HG02981 (cell line): Measurements from ENCODE around the gene TPGS1.

Experiments
- ATAC-seq: cut with Tn5 transposase; IDR thresholded peaks from one replicate; pipeline ENCODE4 v1.9.1; 2021; ENCODE audit warnings: mild to moderate bottlenecking, moderate library complexity; ENCODE audit not compliant: unreplicated experiment

TPGS1 gene

DNA sequence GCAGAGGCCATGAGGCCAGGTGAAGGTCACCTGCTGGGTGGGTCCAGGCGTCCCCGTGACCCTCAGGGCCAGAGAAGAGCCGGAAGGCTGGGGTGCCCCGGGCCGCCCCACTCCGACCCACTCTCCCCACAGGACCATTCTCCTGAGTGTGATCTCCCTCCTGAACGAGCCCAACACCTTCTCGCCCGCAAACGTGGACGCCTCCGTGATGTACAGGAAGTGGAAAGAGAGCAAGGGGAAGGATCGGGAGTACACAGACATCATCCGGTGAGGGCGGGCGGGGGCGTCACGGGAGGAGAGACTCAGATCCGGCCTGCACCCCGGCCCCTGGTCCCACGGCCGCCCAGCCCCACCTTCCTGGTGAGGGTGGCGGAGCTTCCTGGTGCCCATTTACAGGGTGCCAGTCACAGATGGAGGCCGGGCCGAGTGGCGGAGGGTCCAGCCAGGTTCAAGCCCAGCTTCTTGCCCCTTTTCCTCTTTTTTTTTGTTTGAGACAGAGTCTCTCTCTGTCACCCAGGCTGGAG, 29.6 kb downstream of the TPGS1 start:
- ATAC-seq, result no peak

DNA sequence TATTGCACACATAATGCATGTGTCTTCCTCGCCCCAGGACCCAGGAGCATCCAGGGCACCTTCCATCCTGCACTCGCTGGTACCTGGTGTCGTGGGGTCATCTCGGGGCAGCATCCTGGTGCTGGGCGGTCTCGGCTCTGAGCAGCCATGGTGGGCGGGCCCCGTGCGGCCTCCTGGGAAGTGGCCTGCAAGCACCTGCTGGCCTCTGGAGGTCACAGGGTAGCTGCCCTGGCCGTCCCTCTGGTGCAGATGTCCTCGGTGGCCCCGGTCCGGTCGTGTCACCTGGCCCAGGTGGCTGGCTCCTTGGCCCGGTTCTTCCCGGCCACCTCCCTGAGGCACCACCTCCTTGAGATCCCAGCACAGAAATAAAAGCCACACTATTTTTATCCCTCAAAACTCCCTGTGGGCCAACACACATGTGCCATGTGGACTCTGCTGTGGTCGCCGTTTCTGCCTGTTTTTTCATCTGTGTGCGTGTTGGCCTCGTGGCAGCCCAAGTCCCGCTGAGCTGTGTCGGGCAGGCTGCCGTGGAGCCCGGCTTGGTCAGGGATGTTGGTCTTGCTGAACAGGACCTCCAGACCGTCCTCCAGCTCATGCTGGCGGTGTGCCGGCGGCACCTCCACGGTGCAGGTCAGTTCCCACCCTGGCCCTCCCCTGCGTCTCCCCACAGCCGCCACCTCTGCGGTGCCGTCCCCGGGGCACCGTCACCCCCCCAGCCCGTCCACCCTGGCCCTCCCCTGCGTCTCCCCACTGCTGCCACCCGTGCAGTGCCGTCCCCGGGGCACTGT, 31.5 kb downstream of the TPGS1 start:
- ATAC-seq, result no peak

DNA sequence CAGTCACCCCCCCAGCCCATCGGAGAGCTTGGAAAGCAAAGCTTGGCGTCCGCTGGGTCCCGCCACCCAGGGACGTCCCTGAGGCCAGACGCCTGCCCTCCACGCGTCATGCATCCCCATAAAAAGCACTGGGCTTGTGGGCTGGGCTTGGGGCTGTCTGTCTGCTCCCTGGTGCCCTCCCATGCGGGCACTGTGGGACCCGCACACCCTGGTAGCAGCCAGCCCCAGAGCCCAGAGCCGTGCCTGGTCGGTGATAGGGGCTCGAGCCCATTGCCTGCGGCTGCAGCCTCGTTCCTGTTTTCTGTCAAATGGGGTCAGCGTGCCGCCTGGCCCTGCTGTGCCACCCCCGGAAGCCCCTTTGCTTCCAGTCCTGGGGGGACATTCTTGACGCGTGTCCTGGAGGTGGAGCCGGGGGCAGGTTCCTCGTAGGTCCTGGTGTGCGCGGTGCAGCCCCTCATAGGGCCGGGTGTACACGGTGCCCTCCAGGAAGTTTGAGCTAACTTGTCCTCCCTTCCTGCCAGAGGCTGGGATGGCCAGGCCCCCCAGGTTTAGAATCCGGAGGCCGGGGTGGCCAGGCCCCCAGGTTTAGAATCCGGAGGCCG, 32.2 kb downstream of the TPGS1 start:
- no peak for ATAC-seq

DNA sequence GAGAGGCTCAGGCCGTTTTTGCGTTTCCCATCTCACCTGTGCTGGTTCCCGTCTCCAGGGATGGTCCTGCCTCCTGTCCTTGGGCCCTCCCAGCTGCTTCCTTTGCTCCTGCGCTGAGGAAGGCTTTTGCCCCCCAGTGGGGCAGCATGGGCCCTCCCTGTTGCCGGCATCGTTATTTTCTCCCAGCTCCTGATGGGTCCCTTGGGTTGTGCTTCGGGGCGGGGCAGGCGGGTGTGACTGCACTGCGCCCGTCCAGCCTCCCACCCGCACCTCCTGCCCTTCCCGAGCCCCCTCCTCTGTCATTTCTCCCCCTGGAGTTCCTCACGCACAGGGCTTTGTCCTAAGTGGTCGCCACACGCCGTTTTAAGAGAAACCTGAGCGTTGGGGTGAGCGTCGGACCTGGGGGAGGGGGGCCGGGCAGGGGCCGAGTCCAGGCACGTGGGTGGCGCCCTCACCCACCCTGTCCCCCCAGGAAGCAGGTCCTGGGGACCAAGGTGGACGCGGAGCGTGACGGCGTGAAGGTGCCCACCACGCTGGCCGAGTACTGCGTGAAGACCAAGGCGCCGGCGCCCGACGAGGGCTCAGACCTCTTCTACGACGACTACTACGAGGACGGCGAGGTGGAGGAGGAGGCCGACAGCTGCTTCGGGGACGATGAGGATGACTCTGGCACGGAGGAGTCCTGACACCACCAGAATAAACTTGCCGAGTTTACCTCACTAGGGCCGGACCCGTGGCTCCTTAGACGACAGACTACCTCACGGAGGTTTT, 33.8 kb downstream of the TPGS1 start:
- ATAC-seq, result no peak

DNA sequence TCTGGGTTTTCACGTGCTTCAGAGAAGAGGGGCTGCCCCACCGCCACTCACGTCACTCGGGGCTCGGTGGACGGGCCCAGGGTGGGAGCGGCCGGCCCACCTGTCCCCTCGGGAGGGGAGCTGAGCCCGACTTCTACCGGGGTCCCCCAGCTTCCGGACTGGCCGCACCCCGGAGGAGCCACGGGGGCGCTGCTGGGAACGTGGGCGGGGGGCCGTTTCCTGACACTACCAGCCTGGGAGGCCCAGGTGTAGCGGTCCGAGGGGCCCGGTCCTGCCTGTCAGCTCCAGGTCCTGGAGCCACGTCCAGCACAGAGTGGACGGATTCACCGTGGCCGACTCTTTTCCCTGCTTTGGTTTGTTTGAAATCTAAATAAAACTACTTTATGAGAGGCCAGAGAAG, 34.4 kb downstream of the TPGS1 start:
- ATAC-seq, result no peak

DNA sequence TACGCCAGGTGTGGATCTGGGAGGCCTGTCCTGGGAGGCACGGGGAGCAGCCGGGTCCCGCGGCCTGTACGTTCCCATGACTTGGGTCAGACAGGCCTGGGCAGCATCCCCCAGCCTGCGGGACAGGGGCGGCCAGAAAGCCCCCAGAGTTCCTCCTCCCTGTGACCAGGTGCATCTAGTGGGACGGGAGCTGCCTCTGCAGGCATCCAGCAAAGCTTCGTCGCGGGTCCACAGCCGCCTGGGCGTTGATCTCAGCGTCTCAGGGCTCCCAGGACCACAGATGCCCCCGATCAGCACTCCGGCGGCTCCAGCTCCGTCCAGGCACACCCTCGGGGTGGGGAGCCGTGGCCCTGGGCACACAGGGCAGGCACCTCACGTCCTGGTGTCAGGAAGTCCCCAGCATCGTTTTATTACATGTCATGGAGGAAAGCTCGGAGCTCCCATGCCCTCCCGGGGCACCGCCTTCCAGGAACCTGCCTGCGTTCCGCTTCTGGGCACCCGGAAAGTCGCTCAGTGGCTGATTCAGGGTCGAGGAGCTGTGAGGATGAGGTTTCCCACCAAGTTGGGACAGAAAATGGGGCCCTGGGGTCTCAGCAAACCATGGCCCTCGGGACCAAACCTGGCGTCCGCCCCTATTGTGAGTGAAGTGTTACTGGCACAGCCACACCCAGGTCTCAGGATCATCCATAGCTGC, 35.0 kb downstream of the TPGS1 start:
- no peak for ATAC-seq

DNA sequence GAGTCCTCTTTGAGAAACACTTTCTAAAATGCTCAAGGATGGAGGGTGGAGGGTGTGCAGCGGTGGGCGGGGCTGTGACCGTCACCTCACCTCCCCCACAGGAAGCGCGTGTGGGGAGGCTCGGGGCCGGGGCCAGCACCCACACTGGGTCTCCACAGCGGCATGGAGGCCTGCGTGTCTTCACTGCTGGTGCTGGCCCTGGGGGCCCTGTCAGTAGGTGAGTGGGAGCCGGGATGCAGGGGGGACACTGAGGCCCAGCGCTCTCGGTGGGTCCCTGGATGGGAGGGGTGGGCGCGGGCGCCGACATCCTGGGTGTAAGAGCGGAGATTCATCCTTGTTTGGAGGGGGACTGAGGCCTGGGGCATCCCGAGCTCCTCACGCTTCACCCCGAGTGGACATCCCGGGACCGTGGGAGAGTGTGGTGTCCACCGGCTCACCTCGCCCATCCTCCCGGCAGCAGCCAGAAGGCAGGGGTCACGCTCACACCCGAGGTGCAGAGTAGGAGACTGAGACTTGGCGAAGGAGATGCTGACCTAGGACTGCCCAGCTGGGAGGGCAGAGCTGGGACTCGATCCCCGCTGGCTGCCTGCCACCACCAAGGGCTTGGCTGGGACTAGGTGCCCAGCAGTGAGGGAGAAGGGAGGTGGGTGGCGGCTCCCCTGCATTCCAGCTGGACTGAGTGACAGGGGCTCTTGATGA, 36.8 kb downstream of the TPGS1 start, which contains the start of gene GZMM:
Gene GZMM (plus strand): TSS at position 144 of the 699 bp plus-strand sequence. CDS start 19 bp downstream, at position 163.
- ATAC-seq, result no peak

DNA sequence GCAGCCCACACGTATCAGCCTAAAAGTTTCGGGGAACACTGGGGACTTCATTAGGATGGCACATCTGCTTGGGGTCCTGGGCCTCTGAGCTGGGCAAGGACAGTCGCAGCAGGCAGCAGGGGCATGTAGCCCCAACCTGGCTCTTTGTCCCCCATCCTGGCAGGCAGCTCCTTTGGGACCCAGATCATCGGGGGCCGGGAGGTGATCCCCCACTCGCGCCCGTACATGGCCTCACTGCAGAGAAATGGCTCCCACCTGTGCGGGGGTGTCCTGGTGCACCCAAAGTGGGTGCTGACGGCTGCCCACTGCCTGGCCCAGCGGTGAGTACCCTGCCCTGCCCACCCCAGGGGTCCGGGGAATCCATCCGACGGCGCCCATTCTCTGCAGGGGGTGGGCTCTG, 39.8 kb downstream of the TPGS1 start:
- ATAC-seq, result no peak

DNA sequence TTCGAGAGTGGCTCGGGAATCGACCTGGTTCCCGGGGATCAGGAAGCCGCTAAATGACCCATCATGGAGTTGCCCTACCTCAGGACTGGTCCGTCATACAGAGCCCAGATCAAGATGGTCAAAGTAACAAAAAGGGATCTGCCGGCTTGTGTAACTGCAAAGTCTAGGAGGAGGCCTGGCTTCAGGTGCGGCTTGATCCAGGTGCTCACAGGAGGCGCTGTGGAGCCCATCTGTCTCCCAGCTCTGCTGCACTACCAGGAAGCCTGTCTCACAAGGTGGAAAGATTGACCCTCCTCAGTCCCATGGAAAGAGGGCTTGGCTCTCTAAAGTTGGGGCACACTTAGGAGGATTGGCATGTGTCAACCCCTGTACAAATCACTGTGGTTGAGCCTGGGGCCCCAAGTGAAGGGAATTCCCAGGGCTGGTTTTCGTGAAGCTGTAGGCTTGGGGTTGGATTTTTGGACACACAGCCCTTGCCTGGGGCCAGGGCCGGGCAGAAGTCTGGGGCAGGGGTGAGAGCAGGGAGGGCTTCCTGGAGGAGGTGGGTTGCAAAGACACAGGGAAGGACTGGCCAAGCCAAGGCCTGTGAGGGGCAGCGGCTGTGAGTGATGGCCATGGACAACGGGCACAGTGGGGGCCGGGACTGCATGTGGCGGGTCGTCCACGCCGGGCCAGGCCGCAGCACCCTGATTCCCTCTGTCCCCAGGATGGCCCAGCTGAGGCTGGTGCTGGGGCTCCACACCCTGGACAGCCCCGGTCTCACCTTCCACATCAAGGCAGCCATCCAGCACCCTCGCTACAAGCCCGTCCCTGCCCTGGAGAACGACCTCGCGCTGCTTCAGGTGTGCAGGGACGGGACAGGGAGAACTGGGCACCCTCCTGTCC, 40.8 kb downstream of the TPGS1 start:
- ATAC-seq, result no peak

DNA sequence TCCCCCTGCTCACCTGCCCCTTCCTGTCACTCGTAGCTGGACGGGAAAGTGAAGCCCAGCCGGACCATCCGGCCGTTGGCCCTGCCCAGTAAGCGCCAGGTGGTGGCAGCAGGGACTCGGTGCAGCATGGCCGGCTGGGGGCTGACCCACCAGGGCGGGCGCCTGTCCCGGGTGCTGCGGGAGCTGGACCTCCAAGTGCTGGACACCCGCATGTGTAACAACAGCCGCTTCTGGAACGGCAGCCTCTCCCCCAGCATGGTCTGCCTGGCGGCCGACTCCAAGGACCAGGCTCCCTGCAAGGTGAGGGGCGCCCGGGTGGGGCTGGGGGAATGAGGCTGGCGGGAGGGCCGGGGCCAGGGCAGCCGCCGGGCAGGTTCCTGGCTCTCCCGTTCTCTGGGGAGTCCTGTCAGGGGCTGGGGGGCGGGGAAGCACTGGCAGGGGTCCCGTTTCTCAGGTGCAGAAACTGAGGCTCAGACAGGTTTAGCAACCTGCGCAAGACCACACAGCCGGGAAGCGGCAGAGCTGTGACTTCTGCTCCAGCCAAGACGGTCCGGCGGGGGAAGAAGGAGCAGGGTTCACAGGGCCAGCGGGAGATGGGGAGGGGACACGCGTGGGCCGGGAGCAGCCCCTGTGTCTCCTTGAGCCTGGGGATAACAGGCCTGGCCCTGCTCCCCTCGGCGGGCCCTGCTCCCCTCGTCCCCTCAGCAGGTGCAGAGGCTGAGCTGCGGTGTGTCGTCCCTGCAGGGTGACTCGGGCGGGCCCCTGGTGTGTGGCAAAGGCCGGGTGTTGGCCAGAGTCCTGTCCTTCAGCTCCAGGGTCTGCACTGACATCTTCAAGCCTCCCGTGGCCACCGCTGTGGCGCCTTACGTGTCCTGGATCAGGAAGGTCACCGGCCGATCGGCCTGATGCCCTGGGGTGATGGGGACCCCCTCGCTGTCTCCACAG, 41.9 kb downstream of the TPGS1 start:
- no peak for ATAC-seq

DNA sequence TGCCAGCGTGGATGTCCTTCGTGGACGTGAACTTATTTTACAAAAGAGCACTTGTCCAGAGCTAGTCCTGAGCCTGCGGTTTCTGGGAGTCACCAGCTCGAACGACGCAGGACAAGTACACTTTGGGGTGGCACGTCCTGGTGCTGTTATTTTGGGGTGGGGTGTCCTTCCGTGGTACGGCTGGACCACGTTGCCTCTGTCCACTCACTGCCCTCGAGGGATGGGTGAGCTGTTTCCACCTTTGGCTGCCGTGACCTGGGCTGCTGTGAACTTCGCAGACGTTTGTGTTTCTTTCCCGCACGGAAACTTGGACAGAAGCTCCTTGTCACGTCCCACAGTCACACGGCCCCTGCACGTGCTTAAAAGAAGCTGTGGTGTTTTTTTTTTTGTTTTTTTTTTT, 47.5 kb downstream of the TPGS1 start:
- ATAC-seq, result no peak

DNA sequence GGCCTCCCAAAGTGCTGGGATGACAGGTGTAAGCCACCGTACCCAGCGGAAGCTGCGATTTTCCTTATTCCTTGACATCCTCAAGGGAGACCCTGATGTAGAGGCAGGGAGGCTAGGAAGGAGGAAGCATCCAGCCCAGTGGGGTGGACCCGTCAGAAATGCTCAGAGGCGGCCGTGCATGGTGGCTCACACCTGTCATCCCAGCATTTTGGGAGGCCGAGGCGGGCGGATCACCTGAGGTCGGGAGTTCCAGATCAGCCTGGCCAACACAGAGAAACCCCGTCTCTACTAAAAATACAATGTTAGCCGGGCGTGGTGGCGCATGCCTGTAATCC, 48.1 kb downstream of the TPGS1 start:
- ATAC-seq, result no peak

DNA sequence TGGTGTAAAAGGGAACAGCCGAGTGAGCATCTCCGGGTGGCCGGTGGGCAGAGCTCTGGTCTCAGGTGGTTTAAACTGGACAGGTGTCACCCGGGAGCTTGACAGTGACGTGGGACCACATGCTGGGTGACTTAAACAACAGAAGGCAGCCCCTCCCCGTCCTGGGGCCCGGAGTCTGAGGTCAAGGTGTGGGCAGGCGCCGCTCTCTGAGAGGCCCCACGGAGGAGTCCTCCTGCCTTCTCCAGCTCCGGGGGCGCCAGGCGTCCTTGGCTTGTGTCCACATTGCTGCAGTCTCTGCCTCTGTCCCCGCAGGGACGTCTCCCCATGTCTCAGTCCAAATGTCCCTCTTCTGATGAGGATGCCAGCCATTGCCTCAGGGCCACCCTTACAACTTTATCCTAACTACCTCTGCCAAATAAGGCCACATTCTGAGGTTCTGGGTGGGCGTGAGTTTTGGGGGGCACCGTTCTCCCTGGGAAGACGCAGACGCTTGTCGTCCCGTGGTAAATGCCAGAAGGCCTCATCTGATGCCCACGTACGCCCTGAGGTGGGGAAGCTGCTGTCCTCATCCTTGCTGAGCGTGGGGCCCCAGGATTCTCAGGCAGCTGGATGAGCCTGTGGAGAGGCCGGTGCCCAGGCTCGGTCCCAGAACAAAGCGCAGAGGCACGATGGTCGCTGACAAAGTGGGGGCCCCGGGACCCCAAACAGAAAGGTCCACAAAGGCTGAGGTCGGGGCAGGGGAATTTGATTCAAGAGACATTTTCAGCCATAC, 49.5 kb downstream of the TPGS1 start:
- ATAC-seq, result no peak

DNA sequence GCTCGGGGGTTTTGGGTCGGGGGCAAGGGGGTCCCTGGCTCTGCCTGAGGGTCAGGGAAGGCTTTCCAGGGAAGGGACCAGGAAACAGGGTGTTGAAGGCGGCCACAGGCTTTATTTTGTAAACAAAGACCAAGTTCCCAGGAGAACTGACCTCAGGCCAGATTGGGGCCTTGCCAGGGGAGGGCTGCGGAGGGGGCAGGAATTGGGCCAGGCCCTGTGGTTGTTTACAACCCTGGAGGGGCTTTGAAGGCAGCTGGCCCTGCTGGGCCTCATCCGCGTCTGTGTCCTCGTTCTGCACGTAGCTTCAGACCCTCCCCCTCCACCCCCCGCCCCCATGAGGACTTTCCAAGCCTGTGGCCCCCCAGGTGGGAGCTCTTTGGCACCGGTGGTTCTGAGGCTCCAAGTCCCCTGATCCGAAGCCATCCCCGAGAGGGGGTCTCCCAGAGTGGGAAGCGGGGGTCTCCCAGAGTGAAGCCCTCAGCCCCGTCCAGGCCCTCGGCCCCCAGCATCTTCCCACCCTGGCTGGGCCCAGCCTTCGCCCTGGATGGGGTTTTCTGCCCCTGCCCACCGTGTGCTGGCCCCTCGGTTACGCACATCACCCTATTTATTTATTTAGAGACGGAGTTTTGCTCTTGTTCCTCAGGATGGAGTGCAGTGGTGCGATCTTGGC, 51.6 kb downstream of the TPGS1 start:
- ATAC-seq, result no peak

DNA sequence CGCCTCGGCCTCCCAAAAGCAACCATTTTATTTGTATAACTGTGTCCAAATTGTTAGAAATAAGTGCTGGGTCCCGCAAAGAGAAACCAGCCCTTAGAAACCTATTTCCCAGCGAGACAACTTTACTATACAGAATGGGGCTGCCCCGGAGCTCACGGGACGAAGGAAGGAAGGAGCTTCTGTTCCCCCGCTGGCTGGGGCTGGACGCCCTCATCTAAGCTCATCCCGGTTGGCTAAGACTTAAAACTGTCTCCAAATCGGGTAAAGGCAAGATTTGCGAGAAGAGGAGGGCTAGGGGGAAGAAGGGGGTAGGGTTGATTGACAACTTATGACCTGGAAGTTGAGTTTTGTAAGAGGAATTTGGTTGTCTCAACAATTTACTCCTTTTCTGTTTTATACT, 52.8 kb downstream of the TPGS1 start:
- ATAC-seq, result no peak

DNA sequence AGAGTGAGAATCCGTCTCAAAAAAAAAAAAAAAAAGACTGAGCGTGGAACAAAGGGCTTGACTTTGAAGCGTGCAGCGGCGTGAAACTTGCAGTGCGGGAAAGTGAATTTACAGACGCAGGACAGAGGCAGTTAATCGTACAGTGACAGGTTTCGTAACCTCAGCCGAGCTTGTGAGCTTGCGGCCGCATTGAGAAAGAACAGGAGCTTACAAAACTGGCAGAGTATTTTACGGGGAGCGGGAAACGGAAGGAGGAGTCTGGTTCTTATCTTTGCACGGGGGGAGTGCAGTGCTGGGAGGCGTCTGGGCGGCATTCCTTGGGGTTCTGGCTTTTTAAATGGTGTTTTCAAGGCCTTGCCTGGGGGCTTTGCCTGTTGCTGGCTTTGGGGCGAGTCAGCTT, 59.1 kb downstream of the TPGS1 start:
- ATAC-seq, result no peak

DNA sequence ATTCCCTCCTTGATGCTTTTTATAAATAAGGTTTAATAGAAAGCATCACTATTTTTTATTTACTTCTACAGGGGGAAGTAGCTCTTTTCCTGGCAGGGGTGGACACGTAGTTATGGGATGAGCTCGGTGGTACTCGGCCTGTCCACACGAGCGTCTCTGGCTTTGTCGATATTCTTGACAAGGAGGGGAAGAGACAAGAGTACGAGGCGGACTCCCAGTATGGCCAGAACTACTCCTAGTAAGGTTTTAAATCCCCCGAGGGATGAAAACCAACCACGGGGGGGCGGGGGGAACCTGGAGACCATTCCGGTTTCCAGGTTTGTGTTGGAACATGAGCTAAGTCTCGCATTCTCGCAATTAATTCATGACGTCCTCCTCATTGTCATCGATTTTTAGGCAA, 59.5 kb downstream of the TPGS1 start:
- ATAC-seq, result no peak
